K562 (cell line): ENCODE data around the gene CCR9. TPM values are rescaled to one million over a fixed set of nuclear protein-coding genes. Genes with fewer than 3 reads are reported as not detected.

Source experiments
- ATAC-seq: fragments of 200-7000 bp; cut with Tn5 transposase; 3 replicates; pipeline ENCODE4 v1.9.1; 2020; ENCODE audit warnings: moderate library complexity
- BruUV-seq: library from RNA; stranded (reverse); fragments of 400-500 nt; replicated peaks from 2 replicates; lab custom pipeline; 2021; lab: Mats Ljungman, UMichigan
- CTCF ChIA-PET: fragments of 300-600 bp; formaldehyde crosslinking; extraction: SDS; loops from one replicate; lab custom pipeline; 2021; ENCODE audit warnings: low intra/inter-chr PET ratio; lab: Yijun Ruan, JAX
- POLR2A ChIA-PET: fragments of 300-600, 350-650 bp; sonication (Branson Sonifier 250); formaldehyde crosslinking; extraction: SDS; loops from one replicate; lab custom pipeline; 2021; ENCODE audit warnings: antibody characterized with exemption, inconsistent platforms; lab: Yijun Ruan, JAX
- DNase-seq, 4 experiments: peaks; one replicate each; pipeline versions ENCODE4 v3.0.0 to v3.0.0-alpha.2; 2011 to 2018; ENCODE audit warnings: low spot score in 3 of 4, mixed read lengths in 3 of 4; ENCODE audit errors: extremely low read depth in 1 of 4
- FAIRE-seq: peaks from 2 replicates; lab custom pipeline; 2011; peaks lifted over from hg19 to GRCh38; lab: Jason Lieb, UNC
- H2AFZ ChIP-seq: 2 replicates; pipeline ENCODE4 v1.6.0; 2011; ENCODE audit warnings: low read depth, low read length, control low read depth, inconsistent platforms
- H3K27ac ChIP-seq: fragments of 200-600 bp; 3 replicates; pipeline ENCODE4 v1.8.0; 2011; ENCODE audit warnings: low read depth, mild to moderate bottlenecking, control low read depth, inconsistent platforms, low read length, moderate library complexity, mixed read lengths; ENCODE audit errors: extremely low read depth
- H3K27me3 ChIP-seq, 2 experiments: fragments of 300-600 bp in 1 of 2; 2 replicates in 1 of 2; 3 replicates in 1 of 2; pipeline versions ENCODE4 v1.6.0 to v1.8.0; 2011; ENCODE audit warnings: inconsistent platforms in 2 of 2, low read length in 2 of 2, mild to moderate bottlenecking in 1 of 2, mixed read lengths in 1 of 2, moderate library complexity in 1 of 2; ENCODE audit not compliant: control insufficient read depth in 2 of 2, insufficient read depth in 2 of 2
- H3K36me3 ChIP-seq: fragments of 300-600 bp; 3 replicates; pipeline ENCODE4 v1.8.0; 2011; ENCODE audit warnings: mild to moderate bottlenecking, low read length, inconsistent platforms; ENCODE audit not compliant: control insufficient read depth, insufficient read depth
- H3K4me1 ChIP-seq, 2 experiments: fragments of 200-600 bp in 1 of 2; replicated peaks in 1 of 2; 2 replicates in 1 of 2; 3 replicates in 1 of 2; pipeline versions ENCODE4 v1.5.1 to v1.8.0; 2011; ENCODE audit warnings: inconsistent platforms in 2 of 2, low read length in 2 of 2, mild to moderate bottlenecking in 1 of 2, mixed read lengths in 1 of 2, moderate library complexity in 1 of 2; ENCODE audit not compliant: control insufficient read depth in 2 of 2, insufficient read depth in 2 of 2
- H3K4me2 ChIP-seq: 2 replicates; pipeline ENCODE4 v1.6.1; 2011; ENCODE audit warnings: low read length, control low read depth, inconsistent platforms, mixed read lengths; ENCODE audit not compliant: insufficient read depth
- H3K4me3 ChIP-seq: fragments of 200-600 bp; sonication (generic), shearing (Covaris generic); 2 replicates; pipeline ENCODE4 v1.5.1; 2016; ENCODE audit warnings: control low read depth, inconsistent platforms
- H3K79me2 ChIP-seq: fragments of 200-600 bp; 3 replicates; pipeline ENCODE4 v1.8.0; 2011; ENCODE audit warnings: low read length, inconsistent platforms; ENCODE audit not compliant: control insufficient read depth, insufficient read depth
- H3K9ac ChIP-seq, 2 experiments: 2 replicates each; pipeline versions ENCODE4 v1.6.0 to v1.6.1; 2011; ENCODE audit warnings: low read depth in 2 of 2, low read length in 2 of 2, control low read depth in 1 of 2, inconsistent platforms in 1 of 2, mild to moderate bottlenecking in 1 of 2, mixed read lengths in 1 of 2; ENCODE audit not compliant: insufficient read depth in 1 of 2
- H3K9me1 ChIP-seq: one replicate; pipeline ENCODE4 v1.6.0; 2011; ENCODE audit warnings: inconsistent platforms, mild to moderate bottlenecking, low read length, moderate library complexity; ENCODE audit not compliant: control insufficient read depth, insufficient read depth
- H3K9me3 ChIP-seq: replicated peaks from 2 replicates; pipeline ENCODE4 v1.5.1; 2011; ENCODE audit warnings: low read depth, low read length, inconsistent platforms; ENCODE audit not compliant: control insufficient read depth, insufficient read depth
- H4K20me1 ChIP-seq: replicated peaks from 2 replicates; pipeline ENCODE4 v1.6.1; 2011; ENCODE audit warnings: low read length, inconsistent platforms, mixed read lengths; ENCODE audit not compliant: control insufficient read depth, insufficient read depth
- MBD1 ChIP-seq: fragments of 250-450 bp; sonication (Bioruptor Pico); IDR thresholded peaks from 2 replicates; pipeline ENCODE4 v1.8.0; 2022; ENCODE audit warnings: inconsistent platforms
- PATZ1 ChIP-seq: fragments of 250-450 bp; sonication (Bioruptor Pico); IDR thresholded peaks from 2 replicates; pipeline ENCODE4 v1.5.0; 2020; ENCODE audit warnings: mild to moderate bottlenecking, borderline replicate concordance
- ZNF140 ChIP-seq: fragments of 250-450 bp; sonication (Bioruptor Pico); IDR thresholded peaks from 2 replicates; pipeline ENCODE4 v1.8.0; 2021; ENCODE audit warnings: moderate library complexity, mild to moderate bottlenecking, inconsistent platforms
- ZNF165 ChIP-seq: fragments of 250-450 bp; sonication (Bioruptor Pico); IDR thresholded peaks from 2 replicates; pipeline ENCODE4 v1.4.0; 2020; ENCODE audit warnings: borderline replicate concordance
- WGBS: fragments of 100-300 bp; shearing (Covaris generic); methylation state at CpG from one replicate; pipeline ENCODE4 v1.1.6; 2016; ENCODE audit warnings: low coverage, mixed read lengths; ENCODE audit not compliant: insufficient coverage; ENCODE audit errors: missing lambda C conversion rate; 5-methylcytosine and 5-hydroxymethylcytosine counted together
- in situ Hi-C: fragments of 300-500 bp; cut with MboI; formaldehyde crosslinking; loops from 4 replicates; pipeline ENCODE4 v1.15.0; 2018; ENCODE audit warnings: inconsistent platforms, mixed read lengths
- intact Hi-C: fragments of 100-400 bp; cut with micrococcal nuclease; formaldehyde crosslinking; loops from 2 replicates; pipeline ENCODE4 v1.14.2; 2022
- polyA plus RNA-seq, 8 experiments: library from polyadenylated mRNA; depleted of rRNA in 4 of 8; stranded (reverse) in 5 of 8; unstranded in 3 of 8; fragments of >200 nt; fragmentation: Nextera tagmentation in 2 of 8; fragmentation: Illumina TruSeq in 1 of 8; extraction: Ambion mirVana in 2 of 8; extraction: Trizol in 1 of 8; gene quantifications; 2 replicates each; pipeline versions ENCODE4 v1.2.1 to v1.2.3, GENCODE V29; 2011 to 2014; ENCODE audit warnings: inconsistent platforms in 1 of 8, missing spikeins in 1 of 8
- total RNA-seq, 7 experiments: library from RNA; depleted of rRNA in 6 of 7; stranded (reverse); fragments of >200 nt in 6 of 7; fragmentation: Illumina TruSeq in 2 of 7; extraction: Trizol in 2 of 7; gene quantifications; 2 replicates each; pipeline versions ENCODE4 v1.2.1 to v1.2.3, GENCODE V29; 2011 to 2021; ENCODE audit warnings: low replicate concordance in 1 of 7

Gene CCR9
- total and polyA plus RNA-seq, 9 of the 15 experiments (the other 6 are each of a cell fraction or from before 2014, with no cell fraction given), result not detected

GRCh38 chr3:45904931-45905330, 18.6 kb downstream of the CCR9 start:
- WGBS, result 2% methylated on average over 3 of the region's 3 CpGs
- FAIRE-seq, result no peak
- POLR2A ChIA-PET, result interaction anchor here (1.8 kb wide), 1 partner anchor 11 kb away, joined by 4 read pairs; no protein-coding TSS in a partner anchor

More at GRCh38 chr3:45904931-45905330, 18.6 kb downstream of the CCR9 start:
- Histone ChIP-seq H3K4me3 (no peak overlapping the region), H3K27ac (no peak overlapping the region), H3K36me3 (no peaks in the 10 kb centered on the region), H4K20me1 (no peaks in the 10 kb centered on the region; the same call in 1 of the 2 replicates), H3K79me2 (no peaks in the 10 kb centered on the region), H2AFZ (no peak overlapping the region), H3K9me3 (no peaks in the 10 kb centered on the region), H3K4me1 (peaks cover 0 to 3% of the 10 kb centered on the region in 2 experiments; a peak in 3 of 5 replicates), H3K9ac (no peak overlapping the region), H3K27me3 (peaks cover 20 to 70% of the 10 kb centered on the region in 2 experiments), H3K4me2 (no peak overlapping the region), H3K9me1 (peaks cover 2% of the 10 kb centered on the region)
- in situ Hi-C loops, result no loop called here
- DNase-seq (no peak), ATAC-seq (no peak)
- intact Hi-C loops, result loop anchor here (10.0 kb wide), 1 partner anchor 390 kb away; no protein-coding TSS in a partner anchor
- TF ChIP-seq MBD1 (CRISPR knock-in tag) (no peak), ZNF140 (no peak), PATZ1 (CRISPR knock-in tag) (no peak), ZNF165 (CRISPR knock-in tag) (no peak)
- BruUV-seq, result no TSS peak
- CTCF ChIA-PET, result no interaction called here
